Measurements from ENCODE around the gene TRIM62.

TRIM62 gene

DNA sequence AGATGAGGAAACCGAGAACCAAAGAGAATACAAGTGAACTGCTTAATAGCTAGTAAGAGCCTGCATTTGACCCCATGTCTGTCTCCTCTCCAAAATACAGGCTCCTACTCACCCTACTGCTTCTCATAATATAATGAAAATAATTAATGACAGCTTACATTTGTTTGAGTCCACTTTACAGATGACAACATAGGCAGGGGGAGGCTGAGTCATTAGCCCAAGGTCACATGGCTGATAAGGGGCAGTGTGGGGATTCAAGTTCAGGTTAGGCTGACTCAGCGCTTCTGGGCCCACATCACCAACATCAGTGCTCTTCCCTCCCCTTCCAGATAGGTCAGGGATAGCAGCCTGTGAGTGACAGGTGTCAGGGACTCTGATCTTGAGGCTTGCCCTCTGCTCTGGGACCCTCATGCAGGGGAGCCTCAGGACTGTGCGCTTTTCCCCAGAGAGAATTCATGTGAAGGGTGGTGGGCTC lies 84.7 kb downstream of the TRIM62 start:
- DNase-seq: no peak

- DNase-seq: no peak
Observed at GRCh38 chr1:33096363-33097005, 85.4 kb downstream of the TRIM62 start.

All from NCI-H446 (cell line).